HepG2 (cell line): ENCODE results near the gene VASH2. TPM values are rescaled to one million over a fixed set of nuclear protein-coding genes. Genes with fewer than 3 reads are reported as not detected.

ENCODE experiments used
- ATM ChIP-seq: fragments of 450-650 bp; IDR thresholded peaks from 2 replicates; pipeline ENCODE4 v1.7.1; 2017; ENCODE audit warnings: mild to moderate bottlenecking, borderline replicate concordance
- CTCF ChIP-seq: sonication (generic); formaldehyde crosslinking; IDR thresholded peaks from 2 replicates; pipeline ENCODE4 v1.5.0; 2020; ENCODE audit warnings: mild to moderate bottlenecking, missing genetic modification reagents, moderate library complexity
- ELF1 ChIP-seq: sonication (generic); formaldehyde crosslinking; IDR thresholded peaks from 2 replicates; pipeline ENCODE4 v1.4.0; 2020; ENCODE audit warnings: missing genetic modification reagents
- ETV5 ChIP-seq: IDR thresholded peaks from 2 replicates; pipeline ENCODE4 v1.6.1; 2018; ENCODE audit warnings: missing biosample characterization, missing genetic modification reagents, inconsistent platforms, borderline replicate concordance
- FOXK1 ChIP-seq: sonication (generic); formaldehyde crosslinking; IDR thresholded peaks from 2 replicates; pipeline ENCODE4 v1.4.0; 2020; ENCODE audit warnings: low read depth, missing genetic modification reagents, borderline replicate concordance
- HNRNPLL ChIP-seq: fragments of 200-400 bp; formaldehyde crosslinking; IDR thresholded peaks from 2 replicates; pipeline ENCODE4 v1.6.1; 2017; ENCODE audit warnings: mild to moderate bottlenecking, low read depth, low read length; ENCODE audit not compliant: poor library complexity, severe bottlenecking
- PCBP2 ChIP-seq: fragments of 200-400 bp; formaldehyde crosslinking; optimal IDR thresholded peaks from 2 replicates; pipeline ENCODE3; 2018; ENCODE audit warnings: low read length, low read depth; ENCODE audit not compliant: poor library complexity, severe bottlenecking
- PHF5A ChIP-seq: IDR thresholded peaks from one replicate; pipeline ENCODE4 v1.6.1; 2018; ENCODE audit warnings: low read depth, missing genetic modification reagents; ENCODE audit not compliant: unreplicated experiment
- PLSCR1 ChIP-seq: sonication (generic); formaldehyde crosslinking; IDR thresholded peaks from 2 replicates; pipeline ENCODE4 v1.5.0; 2020; ENCODE audit warnings: missing genetic modification reagents, mild to moderate bottlenecking, borderline replicate concordance
- RFX3 ChIP-seq: IDR thresholded peaks from 2 replicates; pipeline ENCODE4 v1.6.1; 2016; ENCODE audit warnings: missing biosample characterization, missing genetic modification reagents
- RFX5 ChIP-seq: IDR thresholded peaks from 2 replicates; pipeline ENCODE4 v1.6.1; 2011; ENCODE audit warnings: low read depth, low read length, improper control_type of control experiment
- SALL1 ChIP-seq: sonication (generic); formaldehyde crosslinking; IDR thresholded peaks from 2 replicates; pipeline ENCODE4 v1.8.0; 2022; ENCODE audit warnings: mild to moderate bottlenecking, missing genetic modification reagents
- SPEN ChIP-seq: sonication (generic); formaldehyde crosslinking; IDR thresholded peaks from 2 replicates; pipeline ENCODE4 v1.5.1; 2020; ENCODE audit warnings: low read depth, mild to moderate bottlenecking, missing genetic modification reagents
- TBX2 ChIP-seq: sonication (generic); formaldehyde crosslinking; IDR thresholded peaks from 2 replicates; pipeline ENCODE4 v1.5.0; 2020; ENCODE audit warnings: missing genetic modification reagents, mild to moderate bottlenecking, borderline replicate concordance
- U2AF1 ChIP-seq: fragments of 200-400 bp; formaldehyde crosslinking; optimal IDR thresholded peaks from 2 replicates; pipeline ENCODE3; 2017; ENCODE audit warnings: mild to moderate bottlenecking, low read depth, low read length
- ZBTB8A ChIP-seq: sonication (generic); formaldehyde crosslinking; IDR thresholded peaks from 2 replicates; pipeline ENCODE4 v1.4.0; 2020; ENCODE audit warnings: mild to moderate bottlenecking, low read depth, missing genetic modification reagents, borderline replicate concordance
- ZFP36L1 ChIP-seq: sonication (generic); formaldehyde crosslinking; IDR thresholded peaks from 2 replicates; pipeline ENCODE4 v1.8.0; 2022; ENCODE audit warnings: mild to moderate bottlenecking, missing genetic modification reagents, moderate library complexity
- ZMYM4 ChIP-seq: sonication (generic); formaldehyde crosslinking; IDR thresholded peaks from 2 replicates; pipeline ENCODE4 v1.8.1; 2023; ENCODE audit warnings: mild to moderate bottlenecking, missing genetic modification reagents
- ZNF136 ChIP-seq: sonication (generic); formaldehyde crosslinking; IDR thresholded peaks from 2 replicates; pipeline ENCODE4 v1.8.1; 2022; ENCODE audit warnings: low read depth, mild to moderate bottlenecking, moderate library complexity, missing genetic modification reagents
- ZNF589 ChIP-seq: sonication (generic); formaldehyde crosslinking; conservative IDR thresholded peaks from 2 replicates; pipeline ENCODE4 v1.8.0; 2022; ENCODE audit warnings: mild to moderate bottlenecking, moderate library complexity, missing genetic modification reagents
- ZNF614 ChIP-seq: IDR thresholded peaks from 2 replicates; pipeline ENCODE4 v1.6.1; 2018; ENCODE audit warnings: missing biosample characterization, missing genetic modification reagents, inconsistent platforms, borderline replicate concordance
- ZNF615 ChIP-seq: sonication (generic); formaldehyde crosslinking; IDR thresholded peaks from 2 replicates; pipeline ENCODE4 v1.5.0; 2020; ENCODE audit warnings: mild to moderate bottlenecking, missing genetic modification reagents, borderline replicate concordance
- ZNF687 ChIP-seq: sonication (generic); formaldehyde crosslinking; IDR thresholded peaks from 2 replicates; pipeline ENCODE4 v1.5.1; 2020; ENCODE audit warnings: mild to moderate bottlenecking, missing genetic modification reagents, moderate library complexity
- ZSCAN31 ChIP-seq: sonication (generic); formaldehyde crosslinking; IDR thresholded peaks from 2 replicates; pipeline ENCODE4 v1.5.0; 2020; ENCODE audit warnings: low read depth, mild to moderate bottlenecking, missing genetic modification reagents
- polyA plus RNA-seq, 8 experiments: library from polyadenylated mRNA; depleted of rRNA in 3 of 8; stranded (reverse) in 7 of 8; unstranded in 1 of 8; fragments of >200 nt; fragmentation: Illumina TruSeq in 4 of 8; extraction: Trizol in 4 of 8; gene quantifications; 2 replicates each; pipeline versions ENCODE4 v1.2.1 to v1.2.3, GENCODE V29; 2011 to 2016; ENCODE audit warnings: low read depth in 4 of 8, missing spikeins in 1 of 8, mixed read lengths in 1 of 8; ENCODE audit not compliant: insufficient read depth in 1 of 8
- total RNA-seq, 5 experiments: library from RNA; depleted of rRNA; stranded (reverse); fragments of >200 nt; fragmentation: Illumina TruSeq; extraction: Trizol; gene quantifications; 2 replicates each; pipeline ENCODE4 v1.2.3, GENCODE V29; 2016; ENCODE audit warnings: low read depth in 1 of 5

The VASH2 gene
- total and polyA plus RNA-seq, 2 of the 13 experiments (the other 11 are each of a cell fraction or from before 2014, with no cell fraction given) = 0.44 to 1.00 TPM

GRCh38 chr1:212916481-212917133 lies 33.7 kb upstream of the VASH2 start (continued):
- TF ChIP-seq ZNF136 (CRISPR knock-in tag) (no peak), FOXK1 (CRISPR knock-in tag) (no peak), TBX2 (CRISPR knock-in tag) (peak; percentile 32; the same call in 1 of the 2 replicates), ZMYM4 (CRISPR knock-in tag) (no peak), ZNF687 (CRISPR knock-in tag) (peak; percentile 49), ELF1 (0 out of 2 replicates have a peak, but pooled peaks have one; percentile 30), ZNF614 (CRISPR knock-in tag) (no peak), ETV5 (CRISPR knock-in tag) (0 out of 2 replicates have a peak, but pooled peaks have one; percentile 12), RFX5 (no peak), SALL1 (CRISPR knock-in tag) (peak; percentile 9; the same call in 1 of the 2 replicates), PHF5A (CRISPR knock-in tag) (no peak), ZFP36L1 (no peak), ZNF589 (CRISPR knock-in tag) (no peak), PLSCR1 (CRISPR knock-in tag) (no peak), CTCF (peak; percentile 21; the same call in 1 of the 2 replicates), SPEN (peak; percentile 26; the same call in 1 of the 2 replicates), U2AF1 (peak; percentile 49), ZSCAN31 (CRISPR knock-in tag) (0 out of 2 replicates have a peak, but pooled peaks have one; percentile 46), ATM (no peak), ZBTB8A (no peak), ZNF615 (no peak), HNRNPLL (peak; percentile 23), PCBP2 (no peak), RFX3 (CRISPR knock-in tag) (no peak)
